G401 (cell line): Measurements from ENCODE around the gene PARP4. TPM values are rescaled to one million over a fixed set of nuclear protein-coding genes. Genes with fewer than 3 reads are reported as not detected.
"Not testable (repeated sequence)": the region's sequence is repeated elsewhere in the genome, so short reads cannot be mapped to it uniquely, and the experiment has no call there.

Experiments used
- DNase-seq: peaks from one replicate; pipeline ENCODE4 v3.0.0-alpha.2; 2015; ENCODE audit warnings: low spot score
- in situ Hi-C: cut with HindIII; loops from 2 replicates; pipeline ENCODE4 v1.10.0; 2016; ENCODE audit warnings: low sequenced_read_pairs, mixed read lengths
- total RNA-seq: library from RNA; depleted of rRNA; stranded (reverse); fragments of >200 nt; shearing (Covaris generic); gene quantifications from 2 replicates; pipeline ENCODE4 v1.2.3, GENCODE V29; 2014

The PARP4 gene
- total RNA-seq, 1 experiment from 2014 or later, result 19.2 TPM

DNA sequence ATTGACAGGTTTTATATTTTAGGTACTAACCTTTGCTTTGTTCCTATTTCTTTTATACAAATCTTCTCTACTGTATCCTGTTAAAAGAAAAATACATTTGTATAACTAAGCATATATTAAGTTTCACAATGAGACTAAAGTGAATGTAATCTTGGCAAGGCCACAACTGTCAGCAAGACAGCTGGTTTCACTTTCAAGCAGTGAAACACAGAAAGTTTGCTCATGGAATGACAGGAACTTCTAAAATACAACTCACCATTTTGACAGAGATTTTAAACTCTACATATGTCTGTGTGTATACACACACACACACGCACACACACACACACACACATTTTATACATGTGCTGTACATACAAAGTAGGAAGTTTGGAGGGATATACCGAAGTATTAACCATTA is 53.3 kb downstream of the PARP4 start:
- DNase-seq, result no peak
- in situ Hi-C loops, result no loop called here

DNA sequence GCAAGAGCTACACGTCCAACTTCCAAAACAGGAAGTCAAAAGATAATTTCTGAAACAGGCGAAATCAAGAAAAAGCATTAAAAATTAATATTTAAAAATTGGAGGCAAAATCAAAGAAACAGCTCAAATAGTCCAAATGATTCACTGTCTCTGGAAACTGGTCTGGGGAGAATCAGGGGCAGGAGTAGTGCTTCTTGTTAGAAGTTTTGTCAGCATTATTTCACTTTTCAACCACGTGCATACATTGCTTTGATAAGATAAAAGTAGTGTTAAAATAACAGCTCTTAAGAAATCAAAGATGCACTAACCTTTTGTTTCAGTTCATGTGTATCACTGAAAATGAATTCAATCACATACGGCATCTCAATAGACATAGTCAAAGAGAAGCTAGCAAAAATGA is 53.8 kb downstream of the PARP4 start:
- no peak for DNase-seq
- in situ Hi-C loops, result no loop called here

DNA sequence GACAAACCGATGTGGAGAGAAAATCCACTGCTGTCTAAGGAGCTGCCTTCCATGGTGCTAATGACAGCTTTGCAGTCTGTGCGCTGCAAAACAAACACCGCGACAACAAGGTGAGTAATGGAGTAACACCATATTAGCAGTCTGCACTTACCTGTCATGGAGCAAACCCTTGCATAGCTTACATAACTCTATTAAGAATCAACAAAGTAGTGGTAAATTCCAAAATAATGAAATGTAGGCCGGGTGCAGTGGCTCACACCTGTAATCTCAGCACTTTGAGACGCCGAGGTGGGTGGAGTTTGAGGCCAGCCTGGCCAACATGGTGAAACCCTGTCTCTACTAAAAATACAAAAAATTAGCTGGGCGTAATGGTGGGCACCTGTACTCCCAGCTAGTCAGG is 56.2 kb downstream of the PARP4 start:
- in situ Hi-C loops, result no loop called here

DNA sequence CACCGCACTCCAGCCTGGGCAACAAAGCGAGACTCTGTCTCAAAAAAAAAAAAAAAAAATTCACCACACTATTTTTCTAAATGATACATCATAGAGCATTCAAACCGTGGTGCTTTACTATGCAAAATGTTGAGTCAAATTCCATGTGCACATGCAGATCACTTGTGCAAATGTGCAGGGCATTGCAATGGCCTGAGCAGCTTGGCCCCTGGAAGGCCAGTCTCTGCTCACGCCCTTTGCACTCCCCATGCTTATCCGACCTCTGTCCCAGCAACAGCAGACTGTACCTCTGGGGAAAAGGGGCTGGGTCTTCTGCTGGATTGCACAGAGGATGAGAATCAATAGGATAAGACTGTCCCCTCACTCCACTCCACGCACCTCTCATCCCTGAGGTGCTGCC is 58.5 kb downstream of the PARP4 start:
- DNase-seq, result no peak
- in situ Hi-C loops, result no loop called here

More for the DNA sequence above, 56.2 kb downstream of the PARP4 start:
- DNase-seq, result no peak

DNA sequence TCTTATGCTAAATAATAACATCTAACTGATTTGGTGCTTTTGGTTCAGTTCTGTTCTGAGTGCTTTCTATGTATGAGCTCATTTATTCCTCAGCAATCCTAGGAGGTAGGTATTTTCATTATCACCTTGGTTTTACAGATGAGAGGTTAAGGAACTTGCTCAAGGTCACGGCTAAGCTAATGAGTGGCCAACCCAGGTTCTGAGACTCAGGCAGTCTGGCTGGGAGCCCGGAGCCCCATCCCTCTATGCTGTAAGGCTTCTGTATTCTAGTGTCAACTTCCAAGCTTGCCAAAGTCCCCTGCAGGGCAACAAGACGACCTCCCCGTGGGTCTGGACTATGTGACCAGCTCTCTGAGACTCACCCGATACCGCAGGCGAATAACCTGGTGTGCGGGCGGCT is 60.5 kb downstream of the PARP4 start:
- in situ Hi-C loops, result no loop called here

DNA sequence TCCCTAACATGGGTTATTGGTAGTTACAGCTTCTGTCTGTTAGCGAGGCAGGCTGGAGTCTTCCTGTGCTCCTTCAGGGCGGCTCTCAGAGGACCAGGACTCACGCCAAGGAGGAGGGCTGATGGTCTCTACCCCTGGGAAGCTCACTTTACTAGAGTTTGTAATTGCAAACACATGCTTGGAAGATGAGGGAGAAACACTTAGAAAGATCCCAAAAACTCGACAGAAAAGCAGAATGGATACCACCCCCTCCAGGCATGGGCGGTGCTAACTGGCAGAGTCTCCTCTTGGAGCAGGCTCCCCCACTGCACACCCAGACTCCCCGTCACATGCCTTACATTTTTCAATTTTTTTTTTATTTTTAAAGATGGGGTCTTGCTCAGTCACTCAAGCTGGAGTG is 62.0 kb downstream of the PARP4 start:
- no peak for DNase-seq
- in situ Hi-C loops, result no loop called here

More for the DNA sequence above, 60.5 kb downstream of the PARP4 start:
- no peak for DNase-seq

DNA sequence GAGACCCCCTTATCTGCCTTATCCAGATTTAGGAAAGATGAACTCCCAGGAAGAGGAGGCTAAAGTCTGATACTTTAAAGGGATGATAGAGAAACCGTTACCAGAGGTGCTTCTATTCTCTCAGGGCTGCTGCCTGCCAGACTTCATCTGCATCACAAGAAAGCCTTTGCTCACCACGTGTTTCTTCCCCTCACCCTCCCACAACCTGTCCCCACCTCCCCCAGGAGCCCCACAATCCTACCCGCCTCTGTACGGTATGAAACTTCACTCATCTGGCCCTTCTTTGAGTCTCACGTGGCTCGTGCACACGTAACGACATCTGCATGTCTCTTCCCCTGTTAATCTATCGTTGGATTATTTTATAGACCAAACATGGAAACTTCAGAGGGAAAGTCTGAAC is 67.7 kb downstream of the PARP4 start:
- in situ Hi-C loops, DNase-seq: not testable (repeated sequence)

DNA sequence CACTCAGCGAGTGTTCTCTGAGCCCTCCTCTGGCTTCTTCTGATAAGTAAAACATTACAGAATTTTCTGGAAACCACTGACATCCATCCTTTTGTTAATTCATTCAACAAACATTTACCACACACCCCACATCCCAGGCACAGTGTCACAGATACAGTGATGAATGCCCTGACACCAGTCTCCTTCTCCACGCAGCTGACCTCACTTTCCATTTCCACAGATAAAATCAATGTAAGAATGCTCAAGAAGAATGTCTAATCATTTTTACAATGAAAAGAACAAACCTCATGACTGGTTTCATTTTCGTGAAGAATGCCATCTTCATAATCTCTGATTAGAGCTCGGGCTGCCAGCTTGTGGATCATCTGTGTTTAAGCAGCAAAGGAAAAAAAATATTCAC is 69.2 kb downstream of the PARP4 start:
- in situ Hi-C loops, result no loop called here
- DNase-seq, result no peak

DNA sequence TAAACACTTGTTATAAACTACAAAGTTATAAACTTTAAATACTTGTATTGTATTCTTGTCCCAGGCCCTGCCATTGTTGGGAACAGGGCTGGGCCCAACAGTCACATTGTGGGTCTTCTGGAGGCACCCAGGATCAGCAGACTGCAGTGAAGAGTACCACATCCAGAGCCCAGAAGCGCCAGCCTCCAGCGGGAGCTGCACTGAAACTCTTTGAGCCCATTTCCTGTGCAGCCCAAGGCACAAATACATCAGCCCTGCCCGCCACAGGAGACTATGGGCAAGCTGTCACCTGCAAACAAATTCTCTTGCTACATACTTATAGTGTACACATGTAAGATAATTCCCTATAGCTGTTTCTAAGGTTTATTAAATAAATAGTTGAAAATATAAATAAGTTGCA is 86.5 kb downstream of the PARP4 start:
- in situ Hi-C loops, DNase-seq: not testable (repeated sequence)

DNA sequence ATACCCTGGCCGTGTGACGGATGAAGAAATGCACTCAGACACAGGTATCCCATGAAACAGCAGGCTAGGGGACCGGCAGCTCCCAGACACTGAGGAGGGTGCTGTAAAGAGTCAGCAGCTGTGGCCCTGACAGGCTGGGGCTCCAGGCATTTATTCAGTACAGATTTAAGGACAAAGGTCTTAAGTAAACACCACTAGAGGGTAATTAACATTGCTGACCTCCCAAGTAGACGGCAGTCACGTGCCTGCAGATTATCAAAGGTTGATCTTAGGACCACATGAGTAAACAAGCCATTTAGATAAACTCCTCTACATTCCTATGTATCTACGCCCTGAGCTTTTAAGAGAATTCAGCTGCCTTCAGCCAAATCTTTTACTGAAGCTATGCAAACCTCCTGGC is 92.9 kb downstream of the PARP4 start:
- DNase-seq, in situ Hi-C loops: not testable (repeated sequence)

DNA sequence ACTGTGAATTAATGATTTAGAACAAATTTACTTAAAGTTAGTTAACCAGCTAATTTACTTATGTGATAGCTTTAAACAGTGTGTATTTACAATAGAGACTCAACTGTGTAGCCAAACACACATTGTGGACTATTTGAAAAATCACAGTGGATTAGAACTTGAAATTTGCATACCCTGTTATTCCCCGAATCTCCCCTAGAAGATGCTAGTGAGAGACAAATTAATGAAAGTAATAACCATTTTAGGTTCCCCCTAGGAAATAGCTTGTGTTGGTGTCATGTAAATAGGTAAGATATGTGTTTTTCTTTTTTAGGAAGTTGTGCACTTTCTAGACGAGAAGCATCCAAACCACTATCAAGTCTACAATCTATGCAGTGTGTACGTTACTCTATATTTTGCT is 104.7 kb downstream of the PARP4 start:
- in situ Hi-C loops, result no loop called here

DNA sequence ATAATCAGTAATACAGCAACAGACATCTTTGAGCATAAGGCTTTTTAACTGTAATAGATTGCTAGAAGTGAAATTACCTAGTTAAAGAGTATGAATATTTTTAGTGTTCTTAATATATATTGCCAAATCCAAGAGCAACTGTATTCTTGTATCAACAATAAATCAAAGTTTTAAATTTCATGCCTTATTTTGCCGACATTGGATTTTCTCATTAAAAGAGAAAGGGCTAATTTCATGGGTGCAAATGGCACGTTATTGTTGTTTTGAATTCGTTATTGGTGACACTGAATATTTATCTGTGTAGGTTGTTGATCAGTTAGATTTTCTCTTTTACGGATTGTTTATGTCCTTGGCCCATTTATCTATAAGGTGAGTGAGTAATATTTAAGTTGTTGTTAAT is 106.1 kb downstream of the PARP4 start:
- in situ Hi-C loops, result no loop called here

More for the DNA sequence above, 104.7 kb downstream of the PARP4 start:
- DNase-seq, result no peak

DNA sequence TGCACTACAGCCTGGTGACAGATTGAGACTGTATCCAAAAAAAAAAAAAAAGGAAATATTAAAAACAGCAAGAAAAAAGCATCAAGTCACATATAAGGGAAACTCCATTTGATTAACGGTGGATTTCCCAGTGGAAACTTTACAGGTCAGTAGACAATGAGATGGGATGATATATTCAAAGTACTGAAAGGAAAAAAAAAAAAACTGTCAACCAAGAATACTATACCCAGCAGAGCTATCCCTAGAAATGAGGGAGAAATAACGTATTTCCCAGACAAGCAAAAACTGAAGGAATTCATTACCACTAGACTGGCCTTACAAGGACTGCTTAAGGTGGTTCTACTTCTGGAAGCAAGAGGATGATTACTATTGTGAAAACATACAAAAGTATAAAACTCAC is 115.8 kb downstream of the PARP4 start:
- no peak for DNase-seq
- in situ Hi-C loops, result no loop called here

More for the DNA sequence above, 106.1 kb downstream of the PARP4 start:
- DNase-seq, result no peak

DNA sequence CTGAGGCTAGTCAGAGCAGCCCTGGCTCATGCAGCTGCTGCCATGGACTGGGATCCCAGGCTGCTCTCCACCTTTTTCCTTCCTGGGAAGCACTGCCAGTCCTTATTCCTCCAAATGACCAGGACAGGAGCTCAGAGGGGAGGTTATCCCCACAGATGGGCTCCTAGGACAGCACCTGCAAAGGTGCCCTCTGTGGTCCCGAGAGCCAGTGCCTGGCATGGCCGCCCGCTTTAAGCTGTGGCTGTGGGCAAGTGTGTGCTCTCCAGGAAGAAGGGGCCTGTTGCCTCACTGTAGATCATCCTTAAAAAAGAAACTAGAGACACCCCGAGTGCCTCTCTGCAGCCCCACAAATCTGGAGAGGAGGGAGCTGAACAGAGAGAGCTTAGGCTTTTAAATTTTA is 119.6 kb downstream of the PARP4 start:
- DNase-seq, result no peak
- in situ Hi-C loops, result no loop called here

DNA sequence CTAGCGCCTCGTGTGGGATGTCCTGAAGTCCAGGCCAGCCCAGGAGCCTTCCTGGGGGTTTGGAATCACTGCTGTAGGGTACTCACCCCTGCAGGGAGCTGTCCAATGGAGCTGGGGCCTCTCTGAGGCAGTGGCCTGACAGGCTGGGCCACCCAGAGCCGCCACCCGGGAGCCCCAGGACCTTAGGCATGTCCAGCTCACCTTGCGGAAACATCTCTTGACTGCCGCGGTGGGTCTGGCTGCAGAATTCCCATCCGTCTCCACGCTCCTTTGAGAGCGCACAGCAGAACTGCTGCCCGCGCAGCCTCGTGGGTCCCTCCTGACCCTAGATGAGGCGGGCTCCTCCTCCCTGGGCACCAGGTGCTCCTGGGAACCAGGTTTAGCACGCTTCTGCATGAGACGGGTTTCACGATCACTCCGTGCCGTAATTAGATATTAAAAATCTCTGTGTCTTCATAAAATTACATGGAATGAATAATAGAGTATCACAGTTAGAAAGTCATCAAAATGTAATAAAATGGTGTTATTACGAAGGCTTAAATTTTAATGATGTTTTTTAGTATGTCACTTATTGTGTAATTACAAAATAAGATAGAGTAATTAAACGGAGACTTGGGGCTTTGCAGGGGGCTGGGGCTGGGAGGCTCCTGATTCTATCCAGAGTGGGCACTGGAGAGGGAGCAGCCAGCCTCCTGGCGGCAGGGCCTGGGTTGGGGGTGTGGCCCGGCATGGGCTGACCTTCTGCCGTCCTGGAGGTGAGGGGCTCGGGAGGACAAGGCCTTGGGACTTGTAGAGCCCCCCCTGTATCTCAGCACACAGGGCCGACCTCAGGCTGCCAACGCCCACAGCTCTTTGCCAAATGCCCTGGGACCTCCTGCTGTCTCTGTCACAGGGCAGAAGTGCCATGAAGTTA is 120.6 kb downstream of the PARP4 start:
- in situ Hi-C loops, DNase-seq: not testable (repeated sequence)

DNA sequence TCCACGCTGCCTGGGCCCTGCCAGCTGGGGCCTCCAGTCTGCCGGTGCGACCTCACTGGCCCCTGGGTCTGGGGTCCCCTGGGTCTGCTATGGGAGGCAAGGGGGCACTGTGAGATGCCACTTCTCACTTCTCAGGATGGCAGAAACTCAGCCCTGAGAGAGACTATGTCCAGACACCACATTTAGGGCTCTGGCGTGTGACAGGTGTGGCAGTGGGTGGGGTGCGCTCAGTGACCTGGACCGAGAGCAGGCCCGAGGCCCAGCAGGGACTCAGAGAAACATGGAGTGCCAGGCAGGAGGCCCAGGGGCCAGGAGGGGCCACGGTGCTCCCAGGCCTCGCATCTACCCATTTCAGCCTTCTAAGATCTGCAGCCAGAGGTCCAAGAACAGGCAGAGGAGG is 121.8 kb downstream of the PARP4 start:
- in situ Hi-C loops, result not testable (repeated sequence)

DNA sequence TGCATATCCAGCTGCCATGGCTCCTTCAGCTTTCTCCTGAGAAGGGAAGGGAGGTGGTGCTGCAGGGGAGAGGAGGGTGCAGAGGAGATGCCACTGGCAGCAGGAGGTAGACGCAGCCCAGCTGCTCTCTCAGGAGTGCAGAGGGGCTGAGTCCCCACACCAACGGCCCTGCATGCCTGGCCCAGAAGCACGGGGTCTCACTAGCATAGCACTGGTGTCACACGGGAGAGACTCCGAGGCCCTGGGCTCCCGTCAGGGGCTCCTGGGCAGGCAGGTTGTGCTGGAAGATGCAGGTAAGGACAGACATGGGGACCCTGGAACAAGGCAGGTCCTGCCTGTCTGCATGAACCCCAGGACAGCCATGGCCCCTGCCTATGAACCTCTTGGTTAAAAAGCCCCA is 123.1 kb downstream of the PARP4 start:
- no peak for DNase-seq

More for the DNA sequence above, 121.8 kb downstream of the PARP4 start:
- DNase-seq, result not testable (repeated sequence)

DNA sequence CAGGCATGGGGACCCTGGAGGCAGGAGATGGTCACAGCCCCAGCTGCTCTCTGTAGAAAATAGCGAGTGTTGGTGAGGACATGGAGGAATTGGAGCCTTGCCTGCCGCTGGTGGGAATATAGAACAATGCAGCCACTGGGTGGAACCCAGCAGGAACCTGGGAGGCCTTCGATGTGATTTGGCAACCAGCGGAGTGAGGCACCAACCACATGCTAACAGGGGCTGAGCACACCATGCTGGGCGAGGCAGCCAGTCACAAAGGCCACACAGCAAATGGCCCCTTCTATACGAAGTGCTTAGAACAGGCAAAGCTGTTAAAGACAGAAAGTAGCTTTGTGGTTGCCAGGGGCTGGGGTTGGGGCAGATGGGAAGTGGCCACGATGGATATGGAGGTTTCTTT is 123.8 kb downstream of the PARP4 start:
- DNase-seq, in situ Hi-C loops: not testable (repeated sequence)

More for the DNA sequence above, 123.1 kb downstream of the PARP4 start:
- in situ Hi-C loops, result no loop called here

DNA sequence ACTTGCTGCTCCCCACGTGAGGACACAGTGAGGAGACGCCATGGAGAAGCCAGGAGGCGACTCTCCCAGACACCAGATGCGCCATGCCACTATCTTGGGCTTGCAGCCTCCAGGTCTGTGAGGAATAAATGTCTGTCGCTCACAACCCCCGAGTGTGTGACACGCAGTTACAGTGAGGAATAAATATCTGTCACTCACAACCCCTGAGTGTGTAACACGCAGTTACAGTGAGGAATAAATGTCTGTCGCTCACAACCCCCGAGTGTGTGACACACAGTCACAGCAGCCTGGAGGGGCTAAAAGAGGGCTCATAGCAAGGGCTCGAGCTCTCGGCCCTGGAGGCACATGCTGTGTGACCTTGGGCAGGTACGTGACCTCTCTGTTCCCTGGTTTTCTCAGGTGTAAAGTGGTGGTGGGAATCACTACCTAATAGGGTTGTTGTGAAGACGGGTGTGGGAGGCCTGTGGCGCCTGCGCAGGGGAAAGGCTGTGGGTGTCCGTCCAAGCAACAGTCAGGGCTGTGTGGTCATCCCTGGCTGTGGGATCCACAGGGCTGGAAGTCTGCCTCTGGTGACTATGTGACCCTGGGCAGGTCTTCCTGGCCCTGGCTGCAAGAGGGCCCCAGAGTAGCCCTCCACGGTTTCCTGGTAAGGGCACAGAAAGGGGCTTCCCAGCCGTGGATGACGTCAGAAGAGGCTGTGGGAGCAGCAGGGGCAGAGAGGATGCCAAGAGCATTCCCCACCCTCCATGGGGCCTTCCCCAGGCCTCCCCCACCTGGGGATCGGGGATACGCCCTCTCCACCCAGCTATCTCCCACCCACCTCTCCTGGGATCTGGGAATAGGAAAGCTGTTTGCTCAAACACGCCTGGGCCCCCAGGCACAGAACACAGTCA is 125.5 kb downstream of the PARP4 start:
- in situ Hi-C loops, result no loop called here
- no peak for DNase-seq

DNA sequence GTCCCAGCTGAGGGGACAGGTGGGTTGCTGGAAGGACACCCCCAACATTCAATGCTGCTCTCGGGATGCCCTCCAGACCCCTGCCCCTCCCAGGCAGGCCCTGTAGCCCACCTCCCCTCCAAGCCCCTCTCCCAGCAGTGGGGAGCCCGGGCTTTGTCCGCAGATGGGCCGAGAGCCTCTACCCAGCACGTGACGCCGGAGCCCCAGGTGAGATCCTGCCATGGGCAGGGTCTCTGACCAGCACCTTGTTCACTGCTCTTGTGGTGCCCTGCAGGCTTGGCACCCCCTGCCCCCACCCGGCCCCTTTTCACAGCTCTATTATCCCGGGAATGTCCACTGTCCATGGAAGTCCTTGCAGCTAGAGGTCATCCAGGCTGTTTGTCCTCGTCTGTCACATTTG is 126.7 kb downstream of the PARP4 start:
- in situ Hi-C loops, result no loop called here
- DNase-seq, result no peak
